Neural progenitor cell (in vitro differentiated cells): ENCODE measurements around the gene CAPN2.

Experiments used
- EZH2phosphoT487 ChIP-seq: fragments of 200-600 bp; sonication (generic); IDR thresholded peaks from 2 replicates; pipeline ENCODE4 v1.6.1; 2017; ENCODE audit warnings: antibody characterized with exemption
- TF ChIP-seq, protein P1 (sequence below): fragments of 200-600 bp; sonication (generic); IDR thresholded peaks from 2 replicates; pipeline ENCODE4 v1.5.1; 2017; ENCODE audit warnings: antibody characterized with exemption, mild to moderate bottlenecking

- TF ChIP-seq, protein P1, sequence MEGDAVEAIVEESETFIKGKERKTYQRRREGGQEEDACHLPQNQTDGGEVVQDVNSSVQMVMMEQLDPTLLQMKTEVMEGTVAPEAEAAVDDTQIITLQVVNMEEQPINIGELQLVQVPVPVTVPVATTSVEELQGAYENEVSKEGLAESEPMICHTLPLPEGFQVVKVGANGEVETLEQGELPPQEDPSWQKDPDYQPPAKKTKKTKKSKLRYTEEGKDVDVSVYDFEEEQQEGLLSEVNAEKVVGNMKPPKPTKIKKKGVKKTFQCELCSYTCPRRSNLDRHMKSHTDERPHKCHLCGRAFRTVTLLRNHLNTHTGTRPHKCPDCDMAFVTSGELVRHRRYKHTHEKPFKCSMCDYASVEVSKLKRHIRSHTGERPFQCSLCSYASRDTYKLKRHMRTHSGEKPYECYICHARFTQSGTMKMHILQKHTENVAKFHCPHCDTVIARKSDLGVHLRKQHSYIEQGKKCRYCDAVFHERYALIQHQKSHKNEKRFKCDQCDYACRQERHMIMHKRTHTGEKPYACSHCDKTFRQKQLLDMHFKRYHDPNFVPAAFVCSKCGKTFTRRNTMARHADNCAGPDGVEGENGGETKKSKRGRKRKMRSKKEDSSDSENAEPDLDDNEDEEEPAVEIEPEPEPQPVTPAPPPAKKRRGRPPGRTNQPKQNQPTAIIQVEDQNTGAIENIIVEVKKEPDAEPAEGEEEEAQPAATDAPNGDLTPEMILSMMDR, result no peak
- TF ChIP-seq EZH2phosphoT487, result no peak
These were observed 101.3 kb downstream of the CAPN2 start for GRCh38 chr1:223813645-223814044.
